Skin of body (tissue), 2 donors: ENCODE data around the gene TRPM8. TPM values are rescaled to one million over a fixed set of nuclear protein-coding genes. Genes with fewer than 3 reads are reported as not detected.

Experiments used
- DNase-seq: peaks from one replicate; lab custom pipeline; 2025; lab: John Stamatoyannopoulos, UW
- total RNA-seq: library from RNA; depleted of rRNA; stranded (reverse); fragments of >200 nt; gene quantifications from one replicate; pipeline ENCODE4 v1.2.3, GENCODE V29; 2014

TRPM8 gene
- total RNA-seq, 1 donor from 2014 or later = 0.10 TPM

GRCh38 chr2:234001380-234002160 is 84.4 kb downstream of the TRPM8 start:
- no peak for DNase-seq

GRCh38 chr2:234002281-234002680 is 85.1 kb downstream of the TRPM8 start:
- no peak for DNase-seq

GRCh38 chr2:234003972-234004617 is 86.9 kb downstream of the TRPM8 start:
- no peak for DNase-seq

GRCh38 chr2:234005126-234005525 is 88.0 kb downstream of the TRPM8 start:
- DNase-seq = no peak

GRCh38 chr2:234006501-234006900 is 89.3 kb downstream of the TRPM8 start:
- no peak for DNase-seq

- DNase-seq = no peak
These were observed 97.3 kb downstream of the TRPM8 start for GRCh38 chr2:234014427-234014826.

GRCh38 chr2:234015861-234016260 is 98.7 kb downstream of the TRPM8 start:
- no peak for DNase-seq

GRCh38 chr2:234019896-234020295 is 102.7 kb downstream of the TRPM8 start:
- DNase-seq = no peak

- DNase-seq = no peak
These were observed 103.2 kb downstream of the TRPM8 start for GRCh38 chr2:234020332-234020731.

GRCh38 chr2:234022424-234022823 is 105.3 kb downstream of the TRPM8 start:
- DNase-seq = no peak

GRCh38 chr2:234024304-234024703 is 107.1 kb downstream of the TRPM8 start:
- no peak for DNase-seq

- DNase-seq = peak; percentile 19
These were observed 108.3 kb downstream of the TRPM8 start for GRCh38 chr2:234025466-234025865.

- peak; percentile 35 for DNase-seq
These were observed 108.8 kb downstream of the TRPM8 start for GRCh38 chr2:234025891-234026401.

GRCh38 chr2:234026693-234027254 is 109.6 kb downstream of the TRPM8 start:
- DNase-seq = no peak

GRCh38 chr2:234027641-234028040 is 110.5 kb downstream of the TRPM8 start:
- no peak for DNase-seq

- DNase-seq = no peak
These were observed 112.1 kb downstream of the TRPM8 start for GRCh38 chr2:234029150-234029733.

- DNase-seq = peak; percentile 31
These were observed 114.0 kb downstream of the TRPM8 start for GRCh38 chr2:234031207-234031606.

- DNase-seq = peak; percentile 61
These were observed 115.2 kb downstream of the TRPM8 start for GRCh38 chr2:234032279-234032856.

GRCh38 chr2:234033174-234033573 is 116.0 kb downstream of the TRPM8 start:
- DNase-seq = no peak

GRCh38 chr2:234033885-234034284 is 116.7 kb downstream of the TRPM8 start:
- no peak for DNase-seq

- peak; percentile 71 for DNase-seq
These were observed 121.1 kb downstream of the TRPM8 start for GRCh38 chr2:234038076-234038802.
